ENCODE results near the gene GABBR1. TPM values are rescaled to one million over a fixed set of nuclear protein-coding genes. Genes with fewer than 3 reads are reported as not detected.

Gene GABBR1
- total RNA-seq, 1 donor from 2014 or later, result 138 TPM

- H3K9me3 Mint-ChIP-seq, result no peaks in the 10 kb centered on the region
- no peak for DNase-seq (ENCODE audit: low spot score in 2 of 2, unreplicated experiment in 2 of 2)
- H3K27ac Mint-ChIP-seq, result no peak overlapping the region
- no peak overlapping the region for H3K4me3 Mint-ChIP-seq
- peaks cover 99% of the 10 kb centered on the region for H3K27me3 Mint-ChIP-seq (ENCODE audit: low read depth)
- TF ChIP-seq, protein P1, sequence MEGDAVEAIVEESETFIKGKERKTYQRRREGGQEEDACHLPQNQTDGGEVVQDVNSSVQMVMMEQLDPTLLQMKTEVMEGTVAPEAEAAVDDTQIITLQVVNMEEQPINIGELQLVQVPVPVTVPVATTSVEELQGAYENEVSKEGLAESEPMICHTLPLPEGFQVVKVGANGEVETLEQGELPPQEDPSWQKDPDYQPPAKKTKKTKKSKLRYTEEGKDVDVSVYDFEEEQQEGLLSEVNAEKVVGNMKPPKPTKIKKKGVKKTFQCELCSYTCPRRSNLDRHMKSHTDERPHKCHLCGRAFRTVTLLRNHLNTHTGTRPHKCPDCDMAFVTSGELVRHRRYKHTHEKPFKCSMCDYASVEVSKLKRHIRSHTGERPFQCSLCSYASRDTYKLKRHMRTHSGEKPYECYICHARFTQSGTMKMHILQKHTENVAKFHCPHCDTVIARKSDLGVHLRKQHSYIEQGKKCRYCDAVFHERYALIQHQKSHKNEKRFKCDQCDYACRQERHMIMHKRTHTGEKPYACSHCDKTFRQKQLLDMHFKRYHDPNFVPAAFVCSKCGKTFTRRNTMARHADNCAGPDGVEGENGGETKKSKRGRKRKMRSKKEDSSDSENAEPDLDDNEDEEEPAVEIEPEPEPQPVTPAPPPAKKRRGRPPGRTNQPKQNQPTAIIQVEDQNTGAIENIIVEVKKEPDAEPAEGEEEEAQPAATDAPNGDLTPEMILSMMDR (IDR thresholded peaks at IDR 0.05; ENCODE audit: unreplicated experiment), result no peak
- H3K4me1 Mint-ChIP-seq, result peaks cover 8% of the 10 kb centered on the region
- no peaks in the 10 kb centered on the region for H3K36me3 Mint-ChIP-seq
These were observed 78.2 kb downstream of the GABBR1 start for GRCh38 chr6:29554764-29555163.

- peak; percentile 49 to 65 for DNase-seq (ENCODE audit: low spot score in 2 of 2, unreplicated experiment in 2 of 2)
- Mint-ChIP-seq H3K4me1 (peaks cover 8% of the 10 kb centered on the region), H3K27ac (no peak overlapping the region), H3K36me3 (no peaks in the 10 kb centered on the region), H3K9me3 (no peaks in the 10 kb centered on the region), H3K27me3 (ENCODE audit: low read depth) (peaks cover 100% of the 10 kb centered on the region), H3K4me3 (peak overlapping the region; percentile 27)
- TF ChIP-seq, protein P1 (IDR thresholded peaks at IDR 0.05; ENCODE audit: unreplicated experiment), result no peak
These were observed 79.5 kb downstream of the GABBR1 start for GRCh38 chr6:29553268-29554057.

DNA sequence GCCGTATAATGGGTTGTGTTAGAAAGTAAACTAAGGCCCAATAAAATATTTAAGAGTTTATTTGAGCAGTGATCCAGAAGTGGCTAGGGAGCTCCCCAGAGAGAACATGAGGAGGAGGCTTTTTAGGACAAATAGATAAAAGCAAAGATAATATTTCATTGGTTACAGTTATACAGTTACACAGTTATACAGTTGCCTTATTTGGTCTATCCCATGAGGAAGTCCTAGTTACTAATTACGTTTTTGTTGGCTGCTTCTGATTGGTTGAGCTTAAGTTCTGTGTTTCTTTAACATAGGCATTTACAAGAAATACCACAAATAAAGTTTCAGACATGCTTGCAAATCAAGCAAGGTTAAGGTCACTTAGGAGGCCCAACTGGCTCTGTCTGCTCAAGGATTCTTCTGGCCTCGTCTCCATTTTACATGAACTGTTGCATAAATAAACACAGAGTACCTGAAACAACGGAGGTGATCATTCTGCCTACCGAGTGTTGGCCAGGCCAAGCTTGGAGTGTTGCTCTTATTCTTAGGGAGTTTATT, 80.4 kb downstream of the GABBR1 start:
- TF ChIP-seq, protein P1 (IDR thresholded peaks at IDR 0.05; ENCODE audit: unreplicated experiment), result no peak
- no peak overlapping the region for H3K27ac Mint-ChIP-seq
- H3K4me1 Mint-ChIP-seq, result peaks cover 8% of the 10 kb centered on the region

DNA sequence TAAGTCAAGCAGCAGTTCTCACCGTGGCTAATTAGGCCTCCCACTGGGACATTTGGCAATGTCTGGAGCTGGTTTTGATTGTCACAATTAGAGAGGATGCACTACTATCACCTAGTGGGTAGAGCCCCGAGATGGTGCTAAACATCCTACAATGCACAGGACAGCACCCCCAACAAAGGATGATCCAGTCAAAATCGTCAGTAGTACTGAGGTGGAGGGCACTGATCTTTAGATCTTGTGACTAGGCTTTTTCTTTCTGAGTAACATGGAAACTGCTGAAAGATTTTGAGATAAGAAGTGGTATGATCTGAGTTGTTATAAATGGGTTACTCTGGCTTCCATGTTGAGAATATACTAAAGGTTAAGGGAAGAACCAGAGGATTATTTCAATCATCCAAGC, 85.4 kb downstream of the GABBR1 start:
- Mint-ChIP-seq H3K27ac (no peak overlapping the region), H3K36me3 (no peaks in the 10 kb centered on the region), H3K4me1 (no peaks in the 10 kb centered on the region), H3K4me3 (no peak overlapping the region), H3K9me3 (peaks cover 3% of the 10 kb centered on the region), H3K27me3 (ENCODE audit: low read depth) (peaks cover 82% of the 10 kb centered on the region)
- no peak for DNase-seq (ENCODE audit: low spot score in 2 of 2, unreplicated experiment in 2 of 2)
- TF ChIP-seq, protein P1 (IDR thresholded peaks at IDR 0.05; ENCODE audit: unreplicated experiment), result no peak

More for the DNA sequence above, 80.4 kb downstream of the GABBR1 start:
- H3K27me3 Mint-ChIP-seq (ENCODE audit: low read depth), result peaks cover 100% of the 10 kb centered on the region
- DNase-seq (ENCODE audit: low spot score in 2 of 2, unreplicated experiment in 2 of 2), result no peak
- no peaks in the 10 kb centered on the region for H3K9me3 Mint-ChIP-seq
- no peaks in the 10 kb centered on the region for H3K36me3 Mint-ChIP-seq
- no peak overlapping the region for H3K4me3 Mint-ChIP-seq

GRCh38 chr6:29537714-29538403, 95.1 kb downstream of the GABBR1 start:
- Mint-ChIP-seq H3K4me1 (no peaks in the 10 kb centered on the region), H3K27me3 (ENCODE audit: low read depth) (peaks cover 47% of the 10 kb centered on the region), H3K9me3 (no peaks in the 10 kb centered on the region), H3K36me3 (no peaks in the 10 kb centered on the region), H3K4me3 (no peak overlapping the region), H3K27ac (no peak overlapping the region)
- TF ChIP-seq, protein P1 (IDR thresholded peaks at IDR 0.05; ENCODE audit: unreplicated experiment), result no peak
- DNase-seq (ENCODE audit: low spot score in 2 of 2, unreplicated experiment in 2 of 2), result no peak
